ENCODE data around the gene SNCAIP. TPM values are rescaled to one million over a fixed set of nuclear protein-coding genes. Genes with fewer than 3 reads are reported as not detected.

SNCAIP gene
- total and polyA plus RNA-seq, 9 of the 15 experiments (the other 6 are each of a cell fraction or from before 2014, with no cell fraction given): 0.04 TPM; not detected in 8

- TF ChIP-seq ZNF318 (IDR thresholded peaks at IDR 0.05; ENCODE audit: borderline replicate concordance in 1 of 2, low read depth in 1 of 2) (no peak), RBFOX2 (IDR thresholded peaks at IDR 0.05; ENCODE audit: low read depth, low read length) (no peak), RAD51 (IDR thresholded peaks at IDR 0.05; ENCODE audit: borderline replicate concordance, low read depth) (no peak), ARID4B (CRISPR knock-in tag; IDR thresholded peaks at IDR 0.05) (no peak), RFX1 (IDR thresholded peaks at IDR 0.05) (no peak), ZFPM2 (CRISPR knock-in tag; IDR thresholded peaks at IDR 0.05) (no peak), HMG20A (CRISPR knock-in tag; conservative IDR thresholded peaks at IDR 0.05) (no peak)
Observed at GRCh38 chr5:122402955-122403685, 91.1 kb downstream of the SNCAIP start (continued).
